ENCODE measurements around the gene PLOD1. TPM values are rescaled to one million over a fixed set of nuclear protein-coding genes. Genes with fewer than 3 reads are reported as not detected.

PLOD1 gene
- polyA plus RNA-seq, 1 donor (not counting 4 experiments of a cell fraction or from before 2014, with no cell fraction given) = 63.6 TPM

DNA sequence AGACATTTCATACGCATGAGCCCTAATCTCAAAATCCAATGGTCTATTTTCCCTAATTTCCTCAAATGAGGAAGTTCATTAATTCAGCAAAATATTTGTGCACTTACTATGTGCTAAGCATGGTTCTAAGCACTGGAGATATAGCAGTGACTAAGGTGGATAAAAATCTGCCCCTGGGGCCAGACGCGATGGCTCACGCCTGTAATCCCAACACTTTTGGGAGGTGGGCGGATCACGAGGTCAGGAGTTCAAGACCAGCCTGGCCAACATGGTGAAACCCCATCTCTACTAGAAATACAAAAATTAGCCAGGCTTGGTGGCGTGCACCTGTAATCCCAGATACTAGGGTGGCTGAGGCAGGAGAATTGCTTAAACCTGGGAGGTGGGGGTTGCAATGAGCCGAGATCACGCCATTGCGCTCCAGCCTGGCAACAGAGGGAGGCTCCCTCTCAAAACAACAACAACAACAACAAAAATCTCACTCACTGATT lies 80.5 kb downstream of the PLOD1 start:
- TF ChIP-seq EZH2 (IDR thresholded peaks at IDR 0.05; ENCODE audit: low read length) = no peak
- TF ChIP-seq, protein P1, sequence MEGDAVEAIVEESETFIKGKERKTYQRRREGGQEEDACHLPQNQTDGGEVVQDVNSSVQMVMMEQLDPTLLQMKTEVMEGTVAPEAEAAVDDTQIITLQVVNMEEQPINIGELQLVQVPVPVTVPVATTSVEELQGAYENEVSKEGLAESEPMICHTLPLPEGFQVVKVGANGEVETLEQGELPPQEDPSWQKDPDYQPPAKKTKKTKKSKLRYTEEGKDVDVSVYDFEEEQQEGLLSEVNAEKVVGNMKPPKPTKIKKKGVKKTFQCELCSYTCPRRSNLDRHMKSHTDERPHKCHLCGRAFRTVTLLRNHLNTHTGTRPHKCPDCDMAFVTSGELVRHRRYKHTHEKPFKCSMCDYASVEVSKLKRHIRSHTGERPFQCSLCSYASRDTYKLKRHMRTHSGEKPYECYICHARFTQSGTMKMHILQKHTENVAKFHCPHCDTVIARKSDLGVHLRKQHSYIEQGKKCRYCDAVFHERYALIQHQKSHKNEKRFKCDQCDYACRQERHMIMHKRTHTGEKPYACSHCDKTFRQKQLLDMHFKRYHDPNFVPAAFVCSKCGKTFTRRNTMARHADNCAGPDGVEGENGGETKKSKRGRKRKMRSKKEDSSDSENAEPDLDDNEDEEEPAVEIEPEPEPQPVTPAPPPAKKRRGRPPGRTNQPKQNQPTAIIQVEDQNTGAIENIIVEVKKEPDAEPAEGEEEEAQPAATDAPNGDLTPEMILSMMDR (optimal IDR thresholded peaks at IDR 0.05 in 1 of 3, IDR thresholded peaks at IDR 0.05 in 1 of 3, conservative IDR thresholded peaks at IDR 0.05 in 1 of 3; ENCODE audit: extremely low read depth in 1 of 3, insufficient read depth in 2 of 3, low read length in 3 of 3) = no peak
- DNase-seq (ENCODE audit: low read depth, low spot score) (no peak), FAIRE-seq (no peak)
- dilution Hi-C loops (cut with MboI; ENCODE audit: extremely low pct_ligation_motif_present, low sequenced_read_pairs) = no loop called here
- Histone ChIP-seq H2AFZ (ENCODE audit: control insufficient read depth, low read length) (no peak overlapping the region), H3K36me3 (ENCODE audit: control insufficient read depth in 2 of 2, extremely low read depth in 1 of 2, insufficient read depth in 2 of 2, low read length in 2 of 2) (peaks cover 19 to 32% of the 10 kb centered on the region in 2 experiments), H3K9me1 (ENCODE audit: control insufficient read depth, extremely low read depth, insufficient read depth, low read length) (no peaks in the 10 kb centered on the region), H3K27me3 (ENCODE audit: control insufficient read depth, extremely low read depth, insufficient read depth, low read length) (no peaks in the 10 kb centered on the region), H3K9ac (ENCODE audit: control insufficient read depth, extremely low read depth, insufficient read depth, low read length) (peak overlapping the region; percentile 51), H3K79me2 (ENCODE audit: control insufficient read depth, insufficient read depth, low read length) (peaks cover 6% of the 10 kb centered on the region), H3K4me2 (ENCODE audit: control insufficient read depth, extremely low read depth, insufficient read depth, low read depth, low read length) (peak overlapping the region; percentile 42), H3K4me1 (ENCODE audit: control insufficient read depth, extremely low read depth, insufficient read depth, low read length) (peaks cover 15% of the 10 kb centered on the region), H4K20me1 (ENCODE audit: control insufficient read depth, extremely low read depth, insufficient read depth, low read length) (no peaks in the 10 kb centered on the region), H3K27ac (ENCODE audit: control insufficient read depth, insufficient read depth, low read length) (peak overlapping the region; percentile 89), H3K9me3 (ENCODE audit: control insufficient read depth, low read depth, low read length) (no peaks in the 10 kb centered on the region), H3K4me3 (ENCODE audit: control insufficient read depth in 2 of 3, extremely low read depth in 1 of 3, insufficient read depth in 2 of 3, low read depth in 1 of 3, low read length in 3 of 3) (no peak overlapping the region)

DNA sequence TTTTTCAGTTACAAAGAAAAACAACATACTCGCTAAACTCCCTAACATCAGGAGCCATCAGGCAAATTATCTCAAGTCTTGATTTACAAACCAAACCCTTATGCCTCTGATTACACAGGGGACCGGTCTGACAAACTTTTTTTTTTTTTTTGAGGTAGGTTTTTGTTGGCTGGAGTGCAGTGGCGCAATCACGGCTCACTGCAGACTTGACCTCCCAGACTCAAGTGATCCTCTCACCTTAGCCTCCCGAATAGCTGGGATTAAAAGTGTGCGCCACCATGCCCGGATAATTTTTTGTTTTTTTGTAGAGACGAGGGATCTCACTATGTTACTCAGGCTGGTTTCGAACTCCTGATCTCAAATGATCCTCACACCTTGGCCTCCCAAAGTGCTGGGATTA lies 81.0 kb downstream of the PLOD1 start:
- H3K4me3 ChIP-seq (ENCODE audit: control insufficient read depth in 2 of 3, extremely low read depth in 1 of 3, insufficient read depth in 2 of 3, low read depth in 1 of 3, low read length in 3 of 3) = no peak overlapping the region
- peak overlapping the region; percentile 5 for H3K27ac ChIP-seq (ENCODE audit: control insufficient read depth, insufficient read depth, low read length)

More for the DNA sequence above, 81.0 kb downstream of the PLOD1 start:
- no peaks in the 10 kb centered on the region for H3K27me3 ChIP-seq (ENCODE audit: control insufficient read depth, extremely low read depth, insufficient read depth, low read length)
- peaks cover 17 to 29% of the 10 kb centered on the region in 2 experiments for H3K36me3 ChIP-seq (ENCODE audit: control insufficient read depth in 2 of 2, extremely low read depth in 1 of 2, insufficient read depth in 2 of 2, low read length in 2 of 2)
- no peak overlapping the region for H3K4me2 ChIP-seq (ENCODE audit: control insufficient read depth, extremely low read depth, insufficient read depth, low read depth, low read length)
- TF ChIP-seq EZH2 (IDR thresholded peaks at IDR 0.05; ENCODE audit: low read length) = no peak
- TF ChIP-seq, protein P1 (optimal IDR thresholded peaks at IDR 0.05 in 1 of 3, IDR thresholded peaks at IDR 0.05 in 1 of 3, conservative IDR thresholded peaks at IDR 0.05 in 1 of 3; ENCODE audit: extremely low read depth in 1 of 3, insufficient read depth in 2 of 3, low read length in 3 of 3) = no peak
- DNase-seq (ENCODE audit: low read depth, low spot score) (no peak), FAIRE-seq (peak; percentile 36)
- no peaks in the 10 kb centered on the region for H3K9me3 ChIP-seq (ENCODE audit: control insufficient read depth, low read depth, low read length)
- no peaks in the 10 kb centered on the region for H3K9me1 ChIP-seq (ENCODE audit: control insufficient read depth, extremely low read depth, insufficient read depth, low read length)
- H2AFZ ChIP-seq (ENCODE audit: control insufficient read depth, low read length) = no peak overlapping the region
- no peak overlapping the region for H3K9ac ChIP-seq (ENCODE audit: control insufficient read depth, extremely low read depth, insufficient read depth, low read length)
- H4K20me1 ChIP-seq (ENCODE audit: control insufficient read depth, extremely low read depth, insufficient read depth, low read length) = no peaks in the 10 kb centered on the region
- dilution Hi-C loops (cut with MboI; ENCODE audit: extremely low pct_ligation_motif_present, low sequenced_read_pairs) = no loop called here
- H3K4me1 ChIP-seq (ENCODE audit: control insufficient read depth, extremely low read depth, insufficient read depth, low read length) = peaks cover 18% of the 10 kb centered on the region
- peaks cover 10% of the 10 kb centered on the region for H3K79me2 ChIP-seq (ENCODE audit: control insufficient read depth, insufficient read depth, low read length)
